HCT116 (cell line): Measurements from ENCODE around the gene NFKB1. TPM values are rescaled to one million over a fixed set of nuclear protein-coding genes. Genes with fewer than 3 reads are reported as not detected.

Experiments used
- ATAC-seq: fragments of 200-7000 bp; cut with Tn5 transposase; 2 replicates; pipeline ENCODE4 v1.9.1; 2020; ENCODE audit warnings: mild to moderate bottlenecking, moderate library complexity
- BruUV-seq: library from RNA; stranded (reverse); fragments of 400-500 nt; replicated peaks from 2 replicates; lab custom pipeline; 2021; lab: Mats Ljungman, UMichigan
- CTCF ChIA-PET: fragments of 300-600 bp; sonication (Branson Sonifier 250); formaldehyde crosslinking; loops from one replicate; lab custom pipeline; 2021; ENCODE audit warnings: antibody characterized with exemption; lab: Charles Lee
- POLR2A ChIA-PET: fragments of 300-600, 350-600 bp; sonication (Branson Sonifier 250); formaldehyde crosslinking; loops from one replicate; lab custom pipeline; 2021; ENCODE audit warnings: antibody characterized with exemption; lab: Charles Lee
- RAD21 ChIA-PET, 2 experiments: fragments of 300-600 bp; sonication (Branson Sonifier 250); formaldehyde crosslinking; loops; one replicate each; lab custom pipeline; 2023; ENCODE audit warnings: low total read pairs in 2 of 2; ENCODE audit not compliant: uncharacterized antibody in 2 of 2, unreplicated experiment in 2 of 2, low non-redundant PET in 1 of 2; lab: Charles Lee
- DNase-seq: peaks from one replicate; pipeline ENCODE4 v3.0.0-alpha.2; 2010; ENCODE audit warnings: low read depth, low spot score
- H2AFZ ChIP-seq: fragments of 200-600 bp; shearing (Covaris generic), sonication (generic); 2 replicates; pipeline ENCODE4 v1.6.1; 2017; ENCODE audit warnings: low read depth, mixed run types, mixed read lengths, antibody characterized with exemption, low read length; ENCODE audit not compliant: poor library complexity, severe bottlenecking
- H3K27ac ChIP-seq: 2 replicates; pipeline ENCODE4 v1.5.1; 2012; ENCODE audit warnings: low read depth, low read length
- H3K27me3 ChIP-seq: fragments of 200-600 bp; sonication (generic); 2 replicates; pipeline ENCODE4 v1.6.1; 2016; ENCODE audit warnings: mixed run types, low read length, mixed read lengths; ENCODE audit not compliant: insufficient read depth
- H3K36me3 ChIP-seq, 2 experiments: fragments of 200-500 bp in 1 of 2; fragments of 200-600 bp in 1 of 2; sonication (Bioruptor generic) in 1 of 2; sonication (generic) in 1 of 2; 2 replicates each; pipeline versions ENCODE4 v1.5.1 to v1.6.1; 2014 to 2016; ENCODE audit warnings: low read length in 2 of 2, inconsistent platforms in 1 of 2, mixed read lengths in 1 of 2, mixed run types in 1 of 2; ENCODE audit not compliant: insufficient read depth in 2 of 2, control insufficient read depth in 1 of 2
- H3K4me1 ChIP-seq, 2 experiments: fragments of 200-600 bp in 1 of 2; sonication (generic) in 1 of 2; 2 replicates each; pipeline versions ENCODE4 v1.5.1 to v1.6.1; 2012 to 2017; ENCODE audit warnings: low read length in 2 of 2, inconsistent platforms in 1 of 2, mild to moderate bottlenecking in 1 of 2, mixed read lengths in 1 of 2, mixed run types in 1 of 2, moderate library complexity in 1 of 2; ENCODE audit not compliant: insufficient read depth in 2 of 2, control insufficient read depth in 1 of 2
- H3K4me2 ChIP-seq: fragments of 200-600 bp; sonication (generic); 2 replicates; pipeline ENCODE4 v1.6.1; 2017; ENCODE audit warnings: mixed run types, low read length, mixed read lengths
- H3K4me3 ChIP-seq, 2 experiments: fragments of 200-600 bp in 1 of 2; sonication (generic) in 1 of 2; replicated peaks in 1 of 2; 2 replicates each; pipeline ENCODE4 v1.5.1; 2011 to 2016; ENCODE audit warnings: low read length in 2 of 2, control low read depth in 1 of 2, low read depth in 1 of 2, mild to moderate bottlenecking in 1 of 2, mixed read lengths in 1 of 2, mixed run types in 1 of 2
- H3K79me2 ChIP-seq: fragments of 200-600 bp; sonication (generic); 2 replicates; pipeline ENCODE4 v1.6.1; 2017; ENCODE audit warnings: mild to moderate bottlenecking, mixed run types, low read length, moderate library complexity, mixed read lengths; ENCODE audit not compliant: insufficient read depth
- H3K9ac ChIP-seq: fragments of 200-600 bp; sonication (generic); 2 replicates; pipeline ENCODE4 v1.6.1; 2016; ENCODE audit warnings: low read length, mixed read lengths
- H3K9me2 ChIP-seq: fragments of 200-600 bp; sonication (generic), shearing (Covaris generic); 2 replicates; pipeline ENCODE4 v1.6.1; 2017; ENCODE audit warnings: mixed run types, mild to moderate bottlenecking, moderate library complexity; ENCODE audit not compliant: insufficient read depth
- H3K9me3 ChIP-seq, 2 experiments: fragments of 200-500 bp in 1 of 2; fragments of 200-600 bp in 1 of 2; sonication (Bioruptor generic) in 1 of 2; sonication (generic) in 1 of 2; 2 replicates each; pipeline ENCODE4 v1.6.1; 2014 to 2017; ENCODE audit warnings: low read length in 2 of 2, mixed read lengths in 2 of 2, inconsistent platforms in 1 of 2, low read depth in 1 of 2, mild to moderate bottlenecking in 1 of 2, mixed run types in 1 of 2, moderate library complexity in 1 of 2; ENCODE audit not compliant: control insufficient read depth in 1 of 2, insufficient read depth in 1 of 2
- H4K20me1 ChIP-seq: fragments of 200-600 bp; sonication (generic), shearing (Covaris generic); 2 replicates; pipeline ENCODE4 v1.6.1; 2017; ENCODE audit warnings: mixed run types, mild to moderate bottlenecking, moderate library complexity; ENCODE audit not compliant: insufficient read depth
- ATF3 ChIP-seq: IDR thresholded peaks from 2 replicates; pipeline ENCODE4 v1.6.1; 2012
- EGR1 ChIP-seq: IDR thresholded peaks from 2 replicates; pipeline ENCODE4 v1.6.1; 2012; ENCODE audit warnings: low read depth
- ELF1 ChIP-seq: IDR thresholded peaks from 2 replicates; pipeline ENCODE4 v1.6.1; 2012; ENCODE audit warnings: low read depth, borderline replicate concordance
- EZH2phosphoT487 ChIP-seq: fragments of 200-600 bp; IDR thresholded peaks from 2 replicates; pipeline ENCODE4 v1.6.1; 2018; ENCODE audit warnings: antibody characterized with exemption, borderline replicate concordance
- FOSL1 ChIP-seq: IDR thresholded peaks from 2 replicates; pipeline ENCODE4 v1.6.1; 2012; ENCODE audit warnings: low read depth
- MAX ChIP-seq: IDR thresholded peaks from 2 replicates; pipeline ENCODE4 v1.6.1; 2012
- POLR2A ChIP-seq: IDR thresholded peaks from 2 replicates; pipeline ENCODE4 v1.7.0; 2011; ENCODE audit warnings: borderline replicate concordance; ENCODE audit not compliant: insufficient read depth, insufficient read length; ENCODE audit errors: extremely low read depth
- POLR2AphosphoS5 ChIP-seq: IDR thresholded peaks from 2 replicates; pipeline ENCODE4 v1.6.1; 2011; ENCODE audit warnings: mild to moderate bottlenecking, low read depth, low read length, moderate library complexity
- RAD21 ChIP-seq: IDR thresholded peaks from 2 replicates; pipeline ENCODE4 v1.6.1; 2012; ENCODE audit warnings: low read depth, mild to moderate bottlenecking
- REST ChIP-seq: IDR thresholded peaks from 2 replicates; pipeline ENCODE4 v1.6.1; 2012; ENCODE audit warnings: low read depth
- SP1 ChIP-seq: IDR thresholded peaks from 2 replicates; pipeline ENCODE4 v1.6.1; 2012; ENCODE audit warnings: low read depth
- YY1 ChIP-seq: IDR thresholded peaks from 2 replicates; pipeline ENCODE4 v1.6.1; 2011; ENCODE audit warnings: low read length, low read depth, moderate library complexity, mild to moderate bottlenecking; ENCODE audit not compliant: insufficient replicate concordance; ENCODE audit errors: extremely low read depth
- intact Hi-C: fragments of 100-400 bp; cut with micrococcal nuclease; formaldehyde crosslinking; loops from 2 replicates; pipeline ENCODE4 v1.10.0; 2022
- total RNA-seq: library from RNA; stranded (reverse); gene quantifications from one replicate; pipeline ENCODE4 v1.2.1, GENCODE V29; 2021; ENCODE audit not compliant: unreplicated experiment
- TF ChIP-seq, protein P1 (sequence below), 3 experiments: fragments of 200-600 bp in 1 of 3; sonication (generic) in 1 of 3; IDR thresholded peaks in 2 of 3; conservative IDR thresholded peaks in 1 of 3; 2 replicates each; pipeline ENCODE4 v1.5.1; 2012 to 2017; ENCODE audit warnings: low read depth in 2 of 3, low read length in 2 of 3, antibody characterized with exemption in 1 of 3, borderline replicate concordance in 1 of 3, control low read depth in 1 of 3, mild to moderate bottlenecking in 1 of 3, mixed read lengths in 1 of 3, mixed run types in 1 of 3, moderate library complexity in 1 of 3; ENCODE audit not compliant: insufficient read depth in 1 of 3

Gene NFKB1
- total RNA-seq, 1 experiment from 2014 or later, result 29.4 TPM

- ChIA-PET RAD21 (no interaction called here), POLR2A (no interaction called here), CTCF (interaction anchor here (1.2 kb wide), 1 partner anchor 15 kb away, joined by 3 read pairs; no protein-coding TSS in a partner anchor)
- Histone ChIP-seq H3K4me3 (no peak overlapping the region), H3K9ac (no peak overlapping the region), H4K20me1 (no peaks in the 10 kb centered on the region), H3K9me3 (no peaks in the 10 kb centered on the region), H3K27ac (no peak overlapping the region), H3K9me2 (no peaks in the 10 kb centered on the region), H2AFZ (no peak overlapping the region), H3K4me1 (no peaks in the 10 kb centered on the region), H3K4me2 (no peak overlapping the region), H3K79me2 (no peaks in the 10 kb centered on the region), H3K27me3 (no peaks in the 10 kb centered on the region), H3K36me3 (peaks cover 2 to 4% of the 10 kb centered on the region in 2 experiments; a peak in 2 of 4 replicates)
- no peak for ATAC-seq
- intact Hi-C loops, result no loop called here
- TF ChIP-seq RAD21 (no peak), EGR1 (no peak), ELF1 (no peak), SP1 (no peak), POLR2A (no peak), MAX (no peak), REST (no peak), ATF3 (no peak), YY1 (no peak), FOSL1 (no peak), EZH2phosphoT487 (no peak), POLR2AphosphoS5 (no peak)
- TF ChIP-seq, protein P1, sequence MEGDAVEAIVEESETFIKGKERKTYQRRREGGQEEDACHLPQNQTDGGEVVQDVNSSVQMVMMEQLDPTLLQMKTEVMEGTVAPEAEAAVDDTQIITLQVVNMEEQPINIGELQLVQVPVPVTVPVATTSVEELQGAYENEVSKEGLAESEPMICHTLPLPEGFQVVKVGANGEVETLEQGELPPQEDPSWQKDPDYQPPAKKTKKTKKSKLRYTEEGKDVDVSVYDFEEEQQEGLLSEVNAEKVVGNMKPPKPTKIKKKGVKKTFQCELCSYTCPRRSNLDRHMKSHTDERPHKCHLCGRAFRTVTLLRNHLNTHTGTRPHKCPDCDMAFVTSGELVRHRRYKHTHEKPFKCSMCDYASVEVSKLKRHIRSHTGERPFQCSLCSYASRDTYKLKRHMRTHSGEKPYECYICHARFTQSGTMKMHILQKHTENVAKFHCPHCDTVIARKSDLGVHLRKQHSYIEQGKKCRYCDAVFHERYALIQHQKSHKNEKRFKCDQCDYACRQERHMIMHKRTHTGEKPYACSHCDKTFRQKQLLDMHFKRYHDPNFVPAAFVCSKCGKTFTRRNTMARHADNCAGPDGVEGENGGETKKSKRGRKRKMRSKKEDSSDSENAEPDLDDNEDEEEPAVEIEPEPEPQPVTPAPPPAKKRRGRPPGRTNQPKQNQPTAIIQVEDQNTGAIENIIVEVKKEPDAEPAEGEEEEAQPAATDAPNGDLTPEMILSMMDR (IDR thresholded peaks at IDR 0.05 in 2 of 3, conservative IDR thresholded peaks at IDR 0.05 in 1 of 3; ENCODE audit: borderline replicate concordance in 1 of 3, insufficient read depth in 1 of 3, low read depth in 2 of 3, low read length in 2 of 3), result no peak
- DNase-seq, result no peak
- BruUV-seq, result no TSS peak
Observed at GRCh38 chr4:102606261-102606660, 105.1 kb downstream of the NFKB1 start.
